GM19463 (cell line): ENCODE data around the gene IFIT1B.
"Not testable (repeated sequence)": the region's sequence is repeated elsewhere in the genome, so short reads cannot be mapped to it uniquely, and the experiment has no call there.

Experiments
- ATAC-seq: cut with Tn5 transposase; IDR thresholded peaks from one replicate; pipeline ENCODE4 v1.9.1; 2021; ENCODE audit warnings: mild to moderate bottlenecking, moderate library complexity; ENCODE audit not compliant: unreplicated experiment

Gene IFIT1B, protein sequence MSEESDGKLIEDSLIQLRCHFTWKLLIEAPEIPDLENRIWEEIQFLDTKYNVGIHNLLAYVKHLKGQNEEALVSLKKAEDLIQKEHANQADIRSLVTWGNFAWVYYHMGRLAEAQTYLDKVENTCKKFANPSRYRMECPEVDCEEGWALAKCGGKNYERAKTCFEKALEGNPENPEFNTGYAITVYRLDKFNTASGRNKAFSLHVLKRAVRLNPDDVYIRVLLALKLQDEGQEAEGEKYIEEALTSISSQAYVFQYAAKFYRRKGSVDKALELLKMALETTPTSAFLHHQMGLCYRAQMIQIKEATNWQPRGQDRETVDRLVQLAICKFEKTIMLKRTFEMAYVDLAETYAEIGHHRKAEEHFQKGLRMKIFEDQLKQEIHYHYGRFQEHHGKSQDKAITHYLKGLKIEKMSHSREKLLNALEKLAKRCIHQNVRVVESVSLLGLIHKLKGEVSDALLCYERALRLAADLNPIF

DNA sequence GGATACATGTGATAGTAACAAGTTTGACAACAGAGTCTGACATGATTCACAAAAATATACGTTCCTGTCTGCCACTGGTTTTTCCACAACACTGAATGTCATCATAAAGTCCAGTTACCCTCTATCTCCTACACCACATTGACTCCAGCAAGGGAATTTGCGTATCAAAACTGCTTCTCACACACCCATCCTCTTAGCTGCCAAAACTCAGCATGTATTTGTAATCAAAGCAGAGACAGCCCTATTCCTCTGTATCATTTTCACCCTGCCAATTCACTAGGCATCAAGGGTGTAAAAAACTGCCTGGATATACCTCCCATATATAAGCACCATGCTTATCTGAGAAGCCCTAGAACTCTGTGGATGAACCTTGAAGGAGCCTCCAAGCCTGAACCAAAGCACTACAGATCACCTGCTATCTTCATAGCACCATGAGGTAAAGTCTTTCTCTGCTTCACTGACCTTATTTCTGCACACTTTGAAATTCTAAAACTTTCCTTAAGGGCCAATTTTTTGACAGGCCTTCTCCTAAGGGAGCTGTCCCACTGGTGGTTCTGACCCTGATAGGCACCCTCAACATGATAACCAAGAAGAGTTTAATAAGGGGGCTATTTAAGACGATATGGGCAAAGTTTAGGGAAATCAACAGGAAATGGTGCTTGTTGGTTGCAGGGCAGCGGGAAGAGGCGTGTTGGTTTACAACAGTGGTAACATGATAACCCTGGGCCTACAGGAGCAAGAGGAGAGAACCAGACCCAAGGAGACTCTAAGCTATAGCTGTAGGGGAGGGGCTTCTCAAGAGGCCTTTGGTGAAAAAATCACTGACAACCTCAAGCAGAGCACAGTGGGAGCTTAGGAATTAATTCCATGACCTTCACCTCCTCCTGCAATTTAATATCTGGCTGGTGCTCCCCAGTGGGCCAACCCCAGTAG is at the start of gene IFIT1B:
IFIT1B (plus strand) TSS at position 352 of the 933 bp plus-strand sequence; CDS start at position 432, 80 bp downstream.
- no peak for ATAC-seq

GRCh38 chr10:89329151-89329550 is 48.7 kb upstream of the IFIT1B start:
- ATAC-seq, result no peak

DNA sequence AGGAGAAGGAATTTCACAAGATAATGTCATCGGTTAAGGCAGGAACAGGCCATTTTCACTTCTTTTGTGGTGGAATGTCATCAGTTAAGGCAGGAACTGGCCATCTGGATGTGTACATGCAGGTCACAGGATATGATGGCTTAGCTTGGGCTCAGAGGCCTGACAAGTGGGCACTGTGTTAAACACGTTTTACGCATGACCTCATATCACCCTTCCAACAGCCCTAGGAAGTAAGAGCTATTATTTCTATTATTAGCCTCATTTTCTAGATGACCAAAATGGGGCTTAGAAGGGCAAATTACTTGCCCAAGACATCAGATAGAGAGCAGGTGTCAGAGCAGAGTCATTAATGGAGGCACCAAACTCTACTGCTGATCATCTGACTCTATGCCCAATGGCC is 47.8 kb upstream of the IFIT1B start:
- not testable (repeated sequence) for ATAC-seq

DNA sequence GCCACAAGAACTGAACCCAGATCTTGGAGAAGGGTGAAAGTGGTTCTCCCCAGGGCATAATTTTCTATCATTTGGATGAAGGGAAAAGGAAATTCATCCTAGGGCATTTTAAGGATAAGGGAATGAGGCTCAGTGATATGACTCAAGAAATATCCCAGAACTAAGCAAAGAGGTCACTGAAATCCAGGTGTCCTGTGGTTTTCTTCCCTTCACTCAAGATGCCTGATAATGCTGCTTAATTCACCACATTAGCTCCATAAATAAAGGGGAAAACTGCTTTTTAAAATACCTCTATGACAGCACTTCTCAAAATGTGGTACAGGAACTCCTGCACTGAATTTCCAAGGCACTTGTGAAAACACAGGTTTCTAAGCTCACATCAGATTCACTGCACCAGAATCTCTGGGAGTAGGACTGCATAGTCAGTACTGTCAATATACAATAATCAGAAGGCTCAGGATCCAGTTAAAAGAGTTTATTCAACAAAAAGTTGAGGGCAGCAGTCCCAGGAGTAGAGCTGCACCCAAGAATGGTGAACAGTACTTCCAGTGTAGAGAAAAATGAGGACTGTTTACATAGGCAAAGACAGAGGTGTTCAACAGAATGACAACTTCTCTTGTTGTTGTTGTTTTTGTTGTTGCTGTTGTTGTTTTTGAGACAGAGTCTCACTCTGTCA is 47.2 kb upstream of the IFIT1B start:
- no peak for ATAC-seq

DNA sequence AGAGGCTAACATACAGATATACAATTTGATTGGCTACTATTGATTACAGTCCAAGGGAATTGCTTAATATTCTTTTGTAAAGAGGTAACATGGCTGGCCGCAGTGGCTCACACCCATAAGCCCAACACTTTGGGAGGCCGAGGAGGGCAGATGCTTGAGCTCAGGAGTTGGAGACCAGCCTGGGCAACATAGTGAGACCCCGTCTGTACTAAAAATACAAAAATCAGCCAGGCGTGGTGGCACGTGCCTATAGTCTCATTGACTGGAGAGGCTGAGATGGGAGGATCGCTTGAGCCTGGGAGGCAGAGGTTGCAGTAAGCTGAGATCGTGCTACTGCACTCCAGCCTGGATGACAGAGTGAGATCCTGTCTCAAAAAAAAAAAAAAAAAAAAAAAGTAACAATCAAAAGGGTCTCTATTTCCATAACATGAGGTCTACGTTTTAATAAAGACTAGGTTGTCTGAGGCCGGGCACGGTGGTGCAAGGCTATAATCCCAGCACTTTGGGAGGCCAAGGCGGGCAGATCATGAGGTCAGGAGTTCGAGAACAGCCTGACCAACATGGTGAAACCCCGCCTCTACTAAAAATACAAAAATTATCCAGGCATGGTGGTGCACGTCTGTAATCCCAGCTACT is 46.3 kb upstream of the IFIT1B start:
- not testable (repeated sequence) for ATAC-seq

GRCh38 chr10:89332123-89332633 is 45.7 kb upstream of the IFIT1B start:
- peak; percentile 35 for ATAC-seq

GRCh38 chr10:89335226-89335625 is 42.6 kb upstream of the IFIT1B start:
- no peak for ATAC-seq

GRCh38 chr10:89336241-89336640 is 41.6 kb upstream of the IFIT1B start:
- no peak for ATAC-seq

GRCh38 chr10:89337484-89337883 is 40.4 kb upstream of the IFIT1B start:
- no peak for ATAC-seq

GRCh38 chr10:89338713-89339112 is 39.1 kb upstream of the IFIT1B start:
- no peak for ATAC-seq

- no peak for ATAC-seq
These were observed 38.0 kb upstream of the IFIT1B start for GRCh38 chr10:89339875-89340274.

DNA sequence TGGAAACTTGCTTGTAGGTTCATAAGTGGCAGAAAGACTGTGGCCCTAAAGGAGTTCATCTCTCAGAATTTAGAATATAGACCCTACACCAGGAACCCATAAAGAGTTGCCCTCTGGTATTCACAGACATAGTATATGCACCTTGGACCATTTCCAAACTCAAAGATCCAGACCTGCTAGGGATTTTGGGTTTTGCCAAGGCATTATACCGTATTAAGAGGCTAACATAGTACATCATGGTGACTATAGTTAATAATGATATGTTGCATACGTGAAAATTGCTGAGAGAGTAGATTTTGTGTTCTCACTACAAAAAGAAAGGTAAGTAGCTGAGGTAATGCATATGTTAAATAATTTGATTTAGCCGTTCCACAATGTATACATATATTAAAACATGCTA is 36.2 kb upstream of the IFIT1B start:
- no peak for ATAC-seq

DNA sequence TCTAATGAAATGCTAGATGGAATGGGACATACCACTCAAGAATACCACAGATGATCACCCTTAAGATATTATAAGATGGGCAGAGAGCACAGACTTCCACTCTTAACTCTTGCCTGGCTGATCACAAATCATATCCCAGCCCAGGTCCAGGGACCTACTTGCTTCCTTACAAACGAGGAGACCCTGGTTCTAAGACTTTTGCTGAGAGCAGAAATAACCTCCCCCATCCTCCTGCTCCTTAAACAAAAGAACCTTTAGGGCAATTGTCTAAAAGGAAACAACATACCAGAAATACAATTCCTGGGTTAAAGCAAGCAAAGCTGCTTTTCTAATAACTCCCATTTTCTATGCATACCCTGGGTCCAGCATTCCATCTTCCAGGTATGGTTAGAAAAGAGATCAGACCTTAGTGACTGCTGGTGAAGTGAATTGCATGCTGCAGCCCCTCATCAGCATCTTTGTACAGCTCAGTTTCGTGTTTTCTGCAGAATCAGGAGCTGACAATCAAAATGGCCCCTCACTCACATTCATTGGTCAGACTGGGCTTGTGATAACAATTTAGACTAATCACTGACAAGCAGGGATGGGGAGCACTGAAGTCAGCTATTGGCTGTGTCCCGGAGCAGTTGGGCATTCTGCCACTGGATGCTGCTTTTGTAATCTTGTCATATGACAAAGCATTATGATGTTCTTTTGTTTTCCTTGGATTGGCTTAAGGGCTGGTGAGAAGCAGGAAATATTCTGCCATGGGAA is 35.5 kb upstream of the IFIT1B start:
- ATAC-seq, result no peak

GRCh38 chr10:89343089-89343767 is 34.6 kb upstream of the IFIT1B start:
- ATAC-seq, result no peak

DNA sequence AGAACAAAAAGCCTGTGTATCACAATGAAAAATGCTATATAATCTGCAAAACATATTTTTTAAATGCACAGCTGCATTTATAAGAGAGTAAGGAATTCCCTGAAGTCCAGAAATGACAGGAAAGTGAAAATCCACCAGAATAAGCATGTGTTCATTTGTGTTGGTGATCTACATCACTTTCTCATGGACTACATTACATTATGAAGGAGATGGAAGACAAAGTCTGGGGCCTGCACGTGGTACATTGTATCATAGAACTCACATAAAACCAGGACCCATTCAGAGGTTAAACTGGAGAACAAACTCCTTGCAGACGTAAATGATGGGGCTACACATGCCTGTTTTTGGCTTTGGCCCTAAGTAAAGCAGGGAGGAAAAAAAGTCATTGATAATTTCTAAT is 33.7 kb upstream of the IFIT1B start:
- ATAC-seq, result no peak

- no peak for ATAC-seq
These were observed 32.4 kb upstream of the IFIT1B start for GRCh38 chr10:89345367-89346000.

DNA sequence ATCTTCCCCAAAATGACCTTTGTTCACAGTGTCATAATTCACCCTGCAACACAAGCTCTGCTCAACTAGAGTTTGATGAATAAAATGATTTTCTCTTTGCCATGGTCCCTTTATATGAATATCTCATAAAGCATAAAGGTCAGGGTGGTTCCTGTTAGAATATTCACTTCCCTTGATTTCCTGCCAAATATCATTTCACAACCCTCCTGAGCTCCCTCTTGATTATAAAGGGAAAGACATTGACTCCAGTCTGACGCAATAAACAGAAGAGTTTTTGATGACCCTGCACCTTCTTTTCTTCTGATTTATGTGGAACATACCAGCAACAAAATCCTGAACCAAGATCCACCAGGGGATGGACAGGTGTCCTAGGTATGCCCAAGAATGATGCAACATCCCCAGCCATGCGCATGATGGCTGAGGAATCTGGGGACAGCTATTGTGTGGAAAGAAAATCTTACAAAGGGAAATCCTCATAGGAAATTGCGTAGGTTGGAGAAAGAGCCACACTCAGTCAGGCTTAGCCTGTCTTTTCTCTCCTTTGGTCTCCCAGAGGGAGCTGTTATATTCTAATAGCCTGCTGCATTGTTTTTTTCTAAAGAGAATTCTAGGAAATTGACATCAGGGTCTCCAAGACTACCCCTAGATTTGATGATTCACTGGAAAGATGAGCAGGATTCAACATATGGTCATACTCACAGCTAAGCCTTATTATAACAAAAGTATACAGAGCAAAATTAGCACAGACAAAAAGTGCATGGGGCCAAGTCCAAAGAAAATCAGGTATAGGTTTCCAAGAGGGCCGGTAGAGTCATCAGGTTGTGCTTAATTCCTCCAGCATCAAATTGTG is 31.2 kb upstream of the IFIT1B start:
- no peak for ATAC-seq
